Lung microvascular endothelial cell (primary cell): ENCODE results near the gene PRKAR2B. TPM values are rescaled to one million over a fixed set of nuclear protein-coding genes. Genes with fewer than 3 reads are reported as not detected.

ENCODE experiments used
- total RNA-seq: library from RNA; depleted of rRNA; stranded (reverse); fragments of >200 nt; gene quantifications from 2 replicates; pipeline ENCODE4 v1.2.1, GENCODE V29; 2014

PRKAR2B gene
- total RNA-seq, 1 donor from 2014 or later, result 17.3 TPM

Other genes with a start within 250 kb of the PRKAR2B start
- gene PIK3CG, start 179.4 kb upstream of the PRKAR2B start, total RNA-seq, result 2.6 and 3.5 TPM in 2 replicates
- 131 and 174 TPM in 2 replicates for gene HBP1, start 124.3 kb downstream of the PRKAR2B start, total RNA-seq